HEK293 (cell line): Measurements from ENCODE around the gene USP16.

Source experiments
- CTCF ChIA-PET: fragments of 350-600 bp; formaldehyde crosslinking; extraction: SDS; loops from one replicate; lab custom pipeline; 2021; ENCODE audit warnings: antibody characterized with exemption; lab: Yijun Ruan, JAX
- POLR2A ChIA-PET: fragments of 300-600 bp; formaldehyde crosslinking; extraction: SDS; loops from one replicate; lab custom pipeline; 2020; ENCODE audit warnings: antibody characterized with exemption, inconsistent platforms; lab: Yijun Ruan, JAX
- H3K27ac ChIP-seq: fragments of 200-500 bp; sonication (Bioruptor generic); 2 replicates; pipeline ENCODE4 v1.5.1; 2014; ENCODE audit warnings: low read depth, low read length, control low read depth, inconsistent platforms; ENCODE audit errors: extremely low read depth
- H3K36me3 ChIP-seq, 2 experiments: fragments of 200-500 bp in 1 of 2; sonication (Bioruptor generic) in 1 of 2; 1 replicate in 1 of 2; 2 replicates in 1 of 2; pipeline ENCODE4 v1.5.1; 2014 to 2017; ENCODE audit warnings: inconsistent platforms in 2 of 2, low read length in 2 of 2; ENCODE audit not compliant: control insufficient read depth in 2 of 2, insufficient read depth in 1 of 2
- H3K4me1 ChIP-seq: fragments of 200-500 bp; sonication (Bioruptor generic); 2 replicates; pipeline ENCODE4 v1.5.1; 2014; ENCODE audit warnings: mild to moderate bottlenecking, low read length, inconsistent platforms; ENCODE audit not compliant: control insufficient read depth, insufficient read depth
- H3K4me3 ChIP-seq: 2 replicates; pipeline ENCODE4 v1.5.1; 2011; ENCODE audit warnings: low read depth, mild to moderate bottlenecking, control low read depth, low read length, moderate library complexity
- H3K9me3 ChIP-seq: fragments of 200-500 bp; sonication (Bioruptor generic); 2 replicates; pipeline ENCODE4 v1.5.1; 2014; ENCODE audit warnings: low read depth, low read length, inconsistent platforms; ENCODE audit not compliant: control insufficient read depth, insufficient read depth
- GLI2 ChIP-seq: fragments of 450-650 bp; formaldehyde crosslinking; IDR thresholded peaks from 2 replicates; pipeline ENCODE4; 2017; ENCODE audit warnings: missing biosample characterization, missing genetic modification characterization, low read depth, borderline replicate concordance
- KLF16 ChIP-seq: fragments of 450-650 bp; formaldehyde crosslinking; IDR thresholded peaks from 2 replicates; pipeline ENCODE4 v1.5.1; 2017; ENCODE audit warnings: missing biosample characterization, missing genetic modification characterization
- PRDM10 ChIP-seq: fragments of 450-650 bp; formaldehyde crosslinking; IDR thresholded peaks from 2 replicates; pipeline ENCODE4 v1.5.1; 2016; ENCODE audit warnings: missing biosample characterization, missing genetic modification characterization
- ZFHX2 ChIP-seq: fragments of 450-650 bp; formaldehyde crosslinking; conservative IDR thresholded peaks from 2 replicates; pipeline ENCODE4 v1.5.1; 2016; ENCODE audit warnings: missing biosample characterization, missing genetic modification characterization
- ZFP69B ChIP-seq: fragments of 450-650 bp; formaldehyde crosslinking; IDR thresholded peaks from 2 replicates; pipeline ENCODE4 v1.5.1; 2016; ENCODE audit warnings: missing biosample characterization, missing genetic modification characterization
- ZNF10 ChIP-seq: fragments of 450-650 bp; formaldehyde crosslinking; IDR thresholded peaks from 2 replicates; pipeline ENCODE4 v1.5.1; 2017; ENCODE audit warnings: missing biosample characterization, missing genetic modification characterization
- ZNF155 ChIP-seq: fragments of 450-650 bp; formaldehyde crosslinking; IDR thresholded peaks from 2 replicates; pipeline ENCODE4 v1.5.1; 2016; ENCODE audit warnings: missing biosample characterization, missing genetic modification characterization
- ZNF16 ChIP-seq: fragments of 450-650 bp; formaldehyde crosslinking; IDR thresholded peaks from 2 replicates; pipeline ENCODE4 v1.5.1; 2016; ENCODE audit warnings: low read depth, missing biosample characterization, missing genetic modification characterization
- ZNF223 ChIP-seq: fragments of 450-650 bp; formaldehyde crosslinking; IDR thresholded peaks from 2 replicates; pipeline ENCODE4 v1.5.1; 2016; ENCODE audit warnings: missing biosample characterization, missing genetic modification characterization
- ZNF416 ChIP-seq: fragments of 450-650 bp; formaldehyde crosslinking; IDR thresholded peaks from 2 replicates; pipeline ENCODE4 v1.5.1; 2016; ENCODE audit warnings: missing biosample characterization, missing genetic modification characterization
- ZNF423 ChIP-seq: fragments of 450-650 bp; formaldehyde crosslinking; IDR thresholded peaks from 2 replicates; pipeline ENCODE4 v1.5.1; 2016; ENCODE audit warnings: missing biosample characterization, missing genetic modification characterization
- ZNF433 ChIP-seq: fragments of 450-650 bp; formaldehyde crosslinking; IDR thresholded peaks from 2 replicates; pipeline ENCODE4 v1.5.1; 2016; ENCODE audit warnings: missing biosample characterization, missing genetic modification characterization, low read depth
- ZNF510 ChIP-seq: fragments of 450-650 bp; formaldehyde crosslinking; IDR thresholded peaks from 2 replicates; pipeline ENCODE4 v1.5.1; 2018; ENCODE audit warnings: mild to moderate bottlenecking, missing genetic modification characterization, missing biosample characterization; ENCODE audit not compliant: insufficient replicate concordance
- ZNF521 ChIP-seq: fragments of 450-650 bp; formaldehyde crosslinking; IDR thresholded peaks from 2 replicates; pipeline ENCODE4 v1.5.1; 2017; ENCODE audit warnings: missing biosample characterization, mild to moderate bottlenecking, missing genetic modification characterization
- ZNF585B ChIP-seq: fragments of 450-650 bp; formaldehyde crosslinking; IDR thresholded peaks from 2 replicates; pipeline ENCODE4 v1.5.1; 2016; ENCODE audit warnings: missing biosample characterization, missing genetic modification characterization
- ZNF624 ChIP-seq: fragments of 450-650 bp; formaldehyde crosslinking; IDR thresholded peaks from 2 replicates; pipeline ENCODE4 v1.5.1; 2017; ENCODE audit warnings: missing biosample characterization, missing genetic modification characterization
- ZNF645 ChIP-seq: fragments of 450-650 bp; formaldehyde crosslinking; IDR thresholded peaks from 2 replicates; pipeline ENCODE4; 2016; ENCODE audit warnings: missing biosample characterization, missing genetic modification characterization
- ZNF660 ChIP-seq: fragments of 450-650 bp; IDR thresholded peaks from 2 replicates; pipeline ENCODE4 v1.5.1; 2018; ENCODE audit warnings: missing biosample characterization, mild to moderate bottlenecking, missing genetic modification characterization
- ZNF776 ChIP-seq: fragments of 450-650 bp; formaldehyde crosslinking; IDR thresholded peaks from 2 replicates; pipeline ENCODE4 v1.5.0; 2017; ENCODE audit warnings: missing biosample characterization, missing genetic modification characterization, borderline replicate concordance
- ZSCAN16 ChIP-seq: fragments of 450-650 bp; formaldehyde crosslinking; IDR thresholded peaks from 2 replicates; pipeline ENCODE4 v1.5.1; 2016; ENCODE audit warnings: missing biosample characterization, missing genetic modification characterization
- TF ChIP-seq, protein P1 (sequence below): fragments of 450-650 bp; formaldehyde crosslinking; IDR thresholded peaks from 2 replicates; pipeline ENCODE4 v1.5.1; 2016; ENCODE audit warnings: missing biosample characterization, missing genetic modification characterization
- TF ChIP-seq, protein P2 (sequence below): fragments of 450-650 bp; formaldehyde crosslinking; IDR thresholded peaks from 2 replicates; pipeline ENCODE4 v1.5.1; 2016; ENCODE audit warnings: missing biosample characterization, missing genetic modification characterization
- TF ChIP-seq, protein P3 (sequence below): fragments of 450-650 bp; formaldehyde crosslinking; IDR thresholded peaks from 2 replicates; pipeline ENCODE4 v1.5.0; 2017; ENCODE audit warnings: missing biosample characterization, missing genetic modification characterization, borderline replicate concordance
- TF ChIP-seq, protein P4 (sequence below): fragments of 450-650 bp; formaldehyde crosslinking; IDR thresholded peaks from 2 replicates; pipeline ENCODE4 v1.5.1; 2017; ENCODE audit warnings: missing biosample characterization, missing genetic modification characterization

USP16 gene

DNA sequence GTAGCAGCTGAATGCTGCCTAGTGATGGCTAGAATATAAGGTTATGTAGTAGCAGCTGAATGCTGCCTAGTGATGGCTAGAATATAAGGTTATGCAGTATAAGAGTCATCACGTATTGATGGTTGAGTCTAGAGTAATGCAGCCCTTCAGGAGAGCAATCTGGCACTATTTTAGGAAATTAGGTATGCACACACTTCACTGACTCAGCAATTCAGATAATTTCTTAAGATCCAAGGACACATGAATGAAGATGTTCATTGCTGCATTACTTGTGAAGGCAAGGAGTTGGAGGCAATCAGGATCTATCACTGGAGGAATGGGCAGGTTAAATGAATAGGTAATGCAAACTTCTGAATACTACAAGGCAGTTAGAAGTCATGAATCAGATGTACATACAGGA is 45.4 kb upstream of the USP16 start (continued):
- TF ChIP-seq, protein P1, sequence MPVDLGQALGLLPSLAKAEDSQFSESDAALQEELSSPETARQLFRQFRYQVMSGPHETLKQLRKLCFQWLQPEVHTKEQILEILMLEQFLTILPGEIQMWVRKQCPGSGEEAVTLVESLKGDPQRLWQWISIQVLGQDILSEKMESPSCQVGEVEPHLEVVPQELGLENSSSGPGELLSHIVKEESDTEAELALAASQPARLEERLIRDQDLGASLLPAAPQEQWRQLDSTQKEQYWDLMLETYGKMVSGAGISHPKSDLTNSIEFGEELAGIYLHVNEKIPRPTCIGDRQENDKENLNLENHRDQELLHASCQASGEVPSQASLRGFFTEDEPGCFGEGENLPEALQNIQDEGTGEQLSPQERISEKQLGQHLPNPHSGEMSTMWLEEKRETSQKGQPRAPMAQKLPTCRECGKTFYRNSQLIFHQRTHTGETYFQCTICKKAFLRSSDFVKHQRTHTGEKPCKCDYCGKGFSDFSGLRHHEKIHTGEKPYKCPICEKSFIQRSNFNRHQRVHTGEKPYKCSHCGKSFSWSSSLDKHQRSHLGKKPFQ (tag by site-specific recombination), result no peak
- TF ChIP-seq GLI2 (no peak), ZNF10 (tag by site-specific recombination) (no peak), ZNF223 (tag by site-specific recombination) (no peak), ZNF624 (tag by site-specific recombination) (no peak), ZFHX2 (tag by site-specific recombination) (no peak), ZNF16 (tag by site-specific recombination) (no peak), ZNF585B (no peak), ZSCAN16 (no peak)

DNA sequence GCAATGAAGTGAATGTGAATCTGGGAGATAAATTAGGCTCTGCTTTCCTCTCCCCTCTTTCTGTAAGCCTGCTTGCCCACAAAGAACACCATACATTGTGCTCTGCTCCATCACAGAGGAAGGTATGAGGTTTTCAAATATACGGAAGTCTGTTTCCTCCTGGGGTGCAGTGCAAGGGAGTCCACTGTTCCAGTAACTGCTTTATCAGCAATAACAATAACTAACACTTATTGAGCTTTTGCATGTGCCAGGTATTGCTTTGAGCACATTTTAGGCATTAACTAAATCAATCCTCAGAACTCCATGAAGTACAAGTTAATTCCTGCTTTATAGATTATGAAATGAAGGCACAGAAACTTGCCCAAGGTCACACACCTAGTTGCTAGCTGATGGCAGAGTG is 41.8 kb upstream of the USP16 start:
- ChIA-PET POLR2A (interaction anchor here (1.3 kb wide), 1 partner anchor 20 kb away, joined by 3 read pairs; no protein-coding TSS in a partner anchor), CTCF (interaction anchor here (0.7 kb wide), 1 partner anchor 459 kb away, joined by 3 read pairs; no protein-coding TSS in a partner anchor)
- no peaks in the 10 kb centered on the region for H3K9me3 ChIP-seq
- no peak overlapping the region for H3K27ac ChIP-seq
- peaks cover 64 to 65% of the 10 kb centered on the region in 2 experiments for H3K36me3 ChIP-seq
- H3K4me3 ChIP-seq, result no peak overlapping the region
- no peaks in the 10 kb centered on the region for H3K4me1 ChIP-seq
- TF ChIP-seq, protein P2, sequence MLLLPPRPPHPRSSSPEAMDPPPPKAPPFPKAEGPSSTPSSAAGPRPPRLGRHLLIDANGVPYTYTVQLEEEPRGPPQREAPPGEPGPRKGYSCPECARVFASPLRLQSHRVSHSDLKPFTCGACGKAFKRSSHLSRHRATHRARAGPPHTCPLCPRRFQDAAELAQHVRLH (tag by site-specific recombination), result no peak
- TF ChIP-seq KLF16 (no peak), GLI2 (no peak), ZNF521 (tag by site-specific recombination) (no peak), ZNF423 (no peak), ZNF416 (tag by site-specific recombination) (no peak), ZNF776 (no peak), ZNF155 (tag by site-specific recombination) (no peak), ZNF660 (tag by site-specific recombination) (no peak), ZNF433 (no peak), ZFP69B (no peak), ZNF510 (tag by site-specific recombination) (no peak), PRDM10 (tag by site-specific recombination) (no peak), ZNF645 (no peak)
- TF ChIP-seq, protein P3, sequence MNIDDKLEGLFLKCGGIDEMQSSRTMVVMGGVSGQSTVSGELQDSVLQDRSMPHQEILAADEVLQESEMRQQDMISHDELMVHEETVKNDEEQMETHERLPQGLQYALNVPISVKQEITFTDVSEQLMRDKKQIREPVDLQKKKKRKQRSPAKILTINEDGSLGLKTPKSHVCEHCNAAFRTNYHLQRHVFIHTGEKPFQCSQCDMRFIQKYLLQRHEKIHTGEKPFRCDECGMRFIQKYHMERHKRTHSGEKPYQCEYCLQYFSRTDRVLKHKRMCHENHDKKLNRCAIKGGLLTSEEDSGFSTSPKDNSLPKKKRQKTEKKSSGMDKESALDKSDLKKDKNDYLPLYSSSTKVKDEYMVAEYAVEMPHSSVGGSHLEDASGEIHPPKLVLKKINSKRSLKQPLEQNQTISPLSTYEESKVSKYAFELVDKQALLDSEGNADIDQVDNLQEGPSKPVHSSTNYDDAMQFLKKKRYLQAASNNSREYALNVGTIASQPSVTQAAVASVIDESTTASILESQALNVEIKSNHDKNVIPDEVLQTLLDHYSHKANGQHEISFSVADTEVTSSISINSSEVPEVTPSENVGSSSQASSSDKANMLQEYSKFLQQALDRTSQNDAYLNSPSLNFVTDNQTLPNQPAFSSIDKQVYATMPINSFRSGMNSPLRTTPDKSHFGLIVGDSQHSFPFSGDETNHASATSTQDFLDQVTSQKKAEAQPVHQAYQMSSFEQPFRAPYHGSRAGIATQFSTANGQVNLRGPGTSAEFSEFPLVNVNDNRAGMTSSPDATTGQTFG (tag by site-specific recombination), result no peak
- TF ChIP-seq, protein P4, sequence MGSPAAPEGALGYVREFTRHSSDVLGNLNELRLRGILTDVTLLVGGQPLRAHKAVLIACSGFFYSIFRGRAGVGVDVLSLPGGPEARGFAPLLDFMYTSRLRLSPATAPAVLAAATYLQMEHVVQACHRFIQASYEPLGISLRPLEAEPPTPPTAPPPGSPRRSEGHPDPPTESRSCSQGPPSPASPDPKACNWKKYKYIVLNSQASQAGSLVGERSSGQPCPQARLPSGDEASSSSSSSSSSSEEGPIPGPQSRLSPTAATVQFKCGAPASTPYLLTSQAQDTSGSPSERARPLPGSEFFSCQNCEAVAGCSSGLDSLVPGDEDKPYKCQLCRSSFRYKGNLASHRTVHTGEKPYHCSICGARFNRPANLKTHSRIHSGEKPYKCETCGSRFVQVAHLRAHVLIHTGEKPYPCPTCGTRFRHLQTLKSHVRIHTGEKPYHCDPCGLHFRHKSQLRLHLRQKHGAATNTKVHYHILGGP (tag by site-specific recombination), result no peak
